ENCODE data around the gene CNOT4.

DNA sequence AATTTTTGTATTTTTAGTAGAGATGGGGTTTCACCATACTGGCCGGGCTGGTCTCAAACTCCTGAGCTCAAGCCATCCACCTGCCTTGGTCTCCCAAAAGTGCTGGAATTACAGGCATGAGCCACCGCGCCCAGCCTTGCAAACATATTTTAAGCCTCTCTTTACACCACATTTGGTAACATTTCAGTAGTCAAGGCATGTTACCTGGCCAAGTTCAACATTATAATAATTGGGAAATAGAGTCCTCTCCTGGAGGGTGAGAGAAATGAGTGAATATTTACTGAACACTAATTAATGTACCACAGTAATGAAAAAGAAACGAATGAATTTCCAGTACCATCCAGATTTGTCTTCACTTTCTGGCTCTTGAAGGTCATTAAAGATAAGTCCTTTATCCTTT is 10.0 kb upstream of the CNOT4 start:
- TF ChIP-seq, protein P1, sequence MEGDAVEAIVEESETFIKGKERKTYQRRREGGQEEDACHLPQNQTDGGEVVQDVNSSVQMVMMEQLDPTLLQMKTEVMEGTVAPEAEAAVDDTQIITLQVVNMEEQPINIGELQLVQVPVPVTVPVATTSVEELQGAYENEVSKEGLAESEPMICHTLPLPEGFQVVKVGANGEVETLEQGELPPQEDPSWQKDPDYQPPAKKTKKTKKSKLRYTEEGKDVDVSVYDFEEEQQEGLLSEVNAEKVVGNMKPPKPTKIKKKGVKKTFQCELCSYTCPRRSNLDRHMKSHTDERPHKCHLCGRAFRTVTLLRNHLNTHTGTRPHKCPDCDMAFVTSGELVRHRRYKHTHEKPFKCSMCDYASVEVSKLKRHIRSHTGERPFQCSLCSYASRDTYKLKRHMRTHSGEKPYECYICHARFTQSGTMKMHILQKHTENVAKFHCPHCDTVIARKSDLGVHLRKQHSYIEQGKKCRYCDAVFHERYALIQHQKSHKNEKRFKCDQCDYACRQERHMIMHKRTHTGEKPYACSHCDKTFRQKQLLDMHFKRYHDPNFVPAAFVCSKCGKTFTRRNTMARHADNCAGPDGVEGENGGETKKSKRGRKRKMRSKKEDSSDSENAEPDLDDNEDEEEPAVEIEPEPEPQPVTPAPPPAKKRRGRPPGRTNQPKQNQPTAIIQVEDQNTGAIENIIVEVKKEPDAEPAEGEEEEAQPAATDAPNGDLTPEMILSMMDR (IDR thresholded peaks at IDR 0.05 in 2 of 3, conservative IDR thresholded peaks at IDR 0.05 in 1 of 3; ENCODE audit: borderline replicate concordance in 1 of 3, insufficient read depth in 1 of 3, low read depth in 2 of 3, low read length in 2 of 3), result no peak
- TF ChIP-seq POLR2A (IDR thresholded peaks at IDR 0.05; ENCODE audit: borderline replicate concordance, extremely low read depth, insufficient read depth, insufficient read length), result no peak
- no peak for TF ChIP-seq CEBPB (IDR thresholded peaks at IDR 0.05; ENCODE audit: low read depth)
- TF ChIP-seq, protein P2, sequence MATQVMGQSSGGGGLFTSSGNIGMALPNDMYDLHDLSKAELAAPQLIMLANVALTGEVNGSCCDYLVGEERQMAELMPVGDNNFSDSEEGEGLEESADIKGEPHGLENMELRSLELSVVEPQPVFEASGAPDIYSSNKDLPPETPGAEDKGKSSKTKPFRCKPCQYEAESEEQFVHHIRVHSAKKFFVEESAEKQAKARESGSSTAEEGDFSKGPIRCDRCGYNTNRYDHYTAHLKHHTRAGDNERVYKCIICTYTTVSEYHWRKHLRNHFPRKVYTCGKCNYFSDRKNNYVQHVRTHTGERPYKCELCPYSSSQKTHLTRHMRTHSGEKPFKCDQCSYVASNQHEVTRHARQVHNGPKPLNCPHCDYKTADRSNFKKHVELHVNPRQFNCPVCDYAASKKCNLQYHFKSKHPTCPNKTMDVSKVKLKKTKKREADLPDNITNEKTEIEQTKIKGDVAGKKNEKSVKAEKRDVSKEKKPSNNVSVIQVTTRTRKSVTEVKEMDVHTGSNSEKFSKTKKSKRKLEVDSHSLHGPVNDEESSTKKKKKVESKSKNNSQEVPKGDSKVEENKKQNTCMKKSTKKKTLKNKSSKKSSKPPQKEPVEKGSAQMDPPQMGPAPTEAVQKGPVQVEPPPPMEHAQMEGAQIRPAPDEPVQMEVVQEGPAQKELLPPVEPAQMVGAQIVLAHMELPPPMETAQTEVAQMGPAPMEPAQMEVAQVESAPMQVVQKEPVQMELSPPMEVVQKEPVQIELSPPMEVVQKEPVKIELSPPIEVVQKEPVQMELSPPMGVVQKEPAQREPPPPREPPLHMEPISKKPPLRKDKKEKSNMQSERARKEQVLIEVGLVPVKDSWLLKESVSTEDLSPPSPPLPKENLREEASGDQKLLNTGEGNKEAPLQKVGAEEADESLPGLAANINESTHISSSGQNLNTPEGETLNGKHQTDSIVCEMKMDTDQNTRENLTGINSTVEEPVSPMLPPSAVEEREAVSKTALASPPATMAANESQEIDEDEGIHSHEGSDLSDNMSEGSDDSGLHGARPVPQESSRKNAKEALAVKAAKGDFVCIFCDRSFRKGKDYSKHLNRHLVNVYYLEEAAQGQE (IDR thresholded peaks at IDR 0.05; ENCODE audit: low read depth), result no peak
- no peak for TF ChIP-seq POLR2AphosphoS5 (IDR thresholded peaks at IDR 0.05; ENCODE audit: low read depth, low read length)
- no peak for TF ChIP-seq EZH2 (IDR thresholded peaks at IDR 0.05)
- no peak for TF ChIP-seq SP1 (IDR thresholded peaks at IDR 0.05; ENCODE audit: low read depth)
- TF ChIP-seq RAD21 (IDR thresholded peaks at IDR 0.05; ENCODE audit: low read depth), result no peak
- no peak for TF ChIP-seq JUND (IDR thresholded peaks at IDR 0.05)
- no peak for TF ChIP-seq EZH2phosphoT487 (IDR thresholded peaks at IDR 0.05; ENCODE audit: borderline replicate concordance)
